Skin epidermis (tissue), 12 donors: ENCODE measurements around the gene GAR1.
"Not testable (repeated sequence)": the region's sequence is repeated elsewhere in the genome, so short reads cannot be mapped to it uniquely, and the experiment has no call there.

Source experiments
- H3K27ac ChIP-seq, 21 experiments: fragments of 200-600 bp; sonication (generic) in 11 of 21; one replicate each; pipeline ENCODE4 v1.5.0; 2020; ENCODE audit warnings: mild to moderate bottlenecking in 3 of 21, inconsistent platforms in 2 of 21, moderate library complexity in 2 of 21
- H3K4me3 ChIP-seq, 7 experiments: fragments of 200-600 bp; sonication (generic) in 2 of 7; one replicate each; pipeline ENCODE4 v1.5.0; 2020; ENCODE audit warnings: inconsistent platforms in 2 of 7, mild to moderate bottlenecking in 2 of 7, moderate library complexity in 1 of 7

Gene GAR1

GRCh38 chr4:109833756-109834155 is 18.2 kb downstream of the GAR1 start:
- H3K4me3 ChIP-seq, result no peak overlapping the region
- H3K27ac ChIP-seq, result no peak overlapping the region

DNA sequence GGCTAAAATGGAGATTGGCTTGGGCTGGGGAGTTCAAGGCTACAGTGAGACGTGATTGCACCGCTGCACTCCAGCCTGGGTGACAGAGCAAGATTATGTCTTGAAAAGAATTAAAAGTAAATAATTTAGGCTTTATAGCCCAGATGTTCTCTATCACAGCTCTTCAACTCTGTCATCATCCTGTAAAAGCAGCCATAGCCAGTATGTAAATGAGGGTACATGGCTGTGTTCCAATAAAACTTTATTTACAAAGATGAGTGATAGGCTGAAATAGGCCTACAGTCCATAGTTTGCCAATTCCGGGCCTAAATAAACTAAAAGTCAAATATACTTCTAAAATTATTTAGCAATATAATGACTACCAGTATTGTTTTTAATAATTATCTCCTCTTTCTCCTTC is 21.4 kb downstream of the GAR1 start:
- no peak overlapping the region for H3K4me3 ChIP-seq
- no peak overlapping the region for H3K27ac ChIP-seq

DNA sequence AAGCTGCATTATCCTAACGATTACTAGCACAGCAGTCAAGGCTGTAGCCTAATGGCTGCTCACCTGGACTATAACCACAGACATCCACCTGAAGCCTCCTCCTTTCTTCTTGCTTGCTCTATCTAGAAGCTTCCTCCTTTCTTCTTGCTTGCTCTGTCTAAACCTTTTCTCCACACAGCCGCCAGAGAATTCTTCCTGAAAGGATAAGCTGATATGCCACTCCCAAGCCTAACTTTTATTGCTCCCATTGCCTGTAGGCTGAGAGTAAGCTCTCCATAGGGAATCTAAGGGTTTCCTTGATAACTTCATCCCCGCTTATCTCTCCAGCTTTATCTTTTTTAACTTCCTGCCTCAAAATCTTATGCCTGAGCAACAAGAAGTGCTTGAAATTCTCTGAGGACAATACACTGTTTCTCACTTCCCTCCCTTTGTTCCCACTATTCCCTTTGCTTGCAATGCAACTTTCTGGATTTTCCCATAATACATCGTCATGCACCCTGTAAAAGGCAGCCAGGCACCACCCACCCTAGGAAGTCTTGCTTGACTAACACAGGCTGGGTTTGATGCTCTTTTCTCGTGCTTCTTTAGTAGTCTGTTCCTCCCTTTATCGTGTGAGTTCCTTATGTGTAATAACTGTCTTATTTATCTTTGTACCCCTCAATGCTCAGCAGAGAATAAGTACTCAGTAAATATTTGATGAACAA is 31.0 kb downstream of the GAR1 start:
- H3K4me3 ChIP-seq, result no peak overlapping the region

DNA sequence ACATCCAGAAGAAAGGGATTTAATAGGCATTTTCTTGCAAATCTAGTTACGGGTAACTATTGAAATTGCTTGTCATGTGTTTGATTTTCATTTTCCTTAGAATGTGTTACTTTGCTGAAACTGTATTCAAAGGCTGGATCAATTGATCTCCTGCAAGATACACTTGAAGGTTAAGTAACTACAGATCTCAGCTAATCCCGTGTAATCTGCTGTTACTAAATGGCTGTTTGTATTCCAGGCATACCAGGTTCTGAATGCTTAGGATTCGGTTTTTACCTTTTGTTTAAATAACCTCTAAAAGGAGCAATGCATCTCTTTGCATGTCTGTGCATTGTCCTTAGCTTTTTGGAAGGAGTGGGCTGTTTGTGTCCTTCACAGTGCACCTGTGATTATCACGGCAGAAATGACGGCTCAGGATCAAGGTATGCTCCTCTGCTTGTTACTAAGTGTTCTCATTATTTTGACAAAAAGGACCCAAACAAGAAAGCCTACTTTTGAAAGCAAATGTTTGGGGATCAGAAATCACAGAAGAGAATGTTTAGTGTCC is 32.4 kb downstream of the GAR1 start, which contains the start of gene LRIT3:
Gene LRIT3 (plus strand): TSS at position 212 of the 547 bp plus-strand sequence. CDS start 95 bp downstream, at position 307.
- Histone ChIP-seq H3K27ac (no peak within 1 kb of the TSS), H3K4me3 (no peak within 1 kb of the TSS)

More for the DNA sequence above, 31.0 kb downstream of the GAR1 start:
- no peak overlapping the region for H3K27ac ChIP-seq

- Histone ChIP-seq H3K27ac (no peak overlapping the region), H3K4me3 (no peak overlapping the region)
These were observed 32.9 kb downstream of the GAR1 start for GRCh38 chr4:109848501-109848900.

- Histone ChIP-seq H3K4me3 (no peak overlapping the region), H3K27ac (no peak overlapping the region)
These were observed 35.0 kb downstream of the GAR1 start for GRCh38 chr4:109850601-109851000.

DNA sequence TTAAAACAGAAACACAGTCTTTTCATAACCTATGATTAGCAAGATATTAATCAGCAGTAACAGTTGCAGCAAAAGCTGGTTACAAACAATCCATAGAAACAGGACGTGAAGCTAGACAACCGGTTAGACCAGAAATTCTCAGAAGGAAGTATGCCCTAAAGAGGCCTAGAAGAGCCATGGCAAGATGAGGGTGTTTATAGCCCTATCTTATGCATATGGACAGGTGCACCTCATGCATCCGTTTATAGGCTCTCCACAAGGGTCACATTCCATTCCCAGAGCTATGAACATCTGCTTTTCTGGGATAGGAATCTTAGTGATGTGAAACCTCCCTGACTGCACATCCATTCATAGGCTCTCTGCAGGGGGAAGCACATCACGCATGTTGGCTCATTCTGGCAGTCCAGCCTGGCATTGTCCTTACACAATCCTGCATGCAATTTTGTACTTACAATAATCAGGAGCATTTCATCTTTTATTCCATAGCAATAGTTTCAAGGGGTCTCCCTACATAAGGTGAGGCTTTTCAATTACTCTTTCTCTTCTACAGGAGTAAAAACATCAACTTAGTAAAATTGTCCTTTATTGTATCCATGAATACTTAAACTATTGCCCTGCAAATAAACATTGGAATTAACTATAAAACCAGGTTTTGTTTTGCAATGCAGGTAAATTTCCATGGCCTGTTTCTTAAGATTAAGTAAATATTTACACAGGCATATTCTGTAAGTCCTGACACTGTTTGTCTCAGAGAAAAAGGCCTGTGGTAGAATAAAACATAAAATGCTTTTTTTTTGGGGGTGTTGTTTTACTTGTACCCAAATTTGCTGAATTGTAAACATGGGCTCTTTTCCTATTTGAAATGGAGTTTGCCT is 44.1 kb downstream of the GAR1 start:
- H3K27ac ChIP-seq, result not testable (repeated sequence)

DNA sequence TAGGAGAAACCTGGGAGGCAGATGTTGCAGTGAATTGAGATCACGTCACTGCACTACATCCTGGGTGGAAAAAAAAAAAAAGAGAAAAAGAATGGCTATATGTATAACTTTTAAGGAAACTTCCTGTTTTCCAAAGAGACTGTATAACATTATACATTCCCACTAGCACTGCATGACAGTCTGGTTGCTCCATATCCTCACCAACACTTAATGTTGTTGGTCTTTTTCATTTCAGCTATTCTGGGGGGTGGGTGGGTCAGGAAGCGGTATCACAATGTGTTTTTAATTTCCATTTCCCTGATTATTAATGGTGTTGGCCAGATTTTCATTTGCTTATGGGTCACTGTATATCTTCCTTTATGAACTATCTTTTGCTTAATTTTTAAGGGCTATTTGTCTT is 45.7 kb downstream of the GAR1 start:
- no peak overlapping the region for H3K4me3 ChIP-seq
- H3K27ac ChIP-seq, result no peak overlapping the region

More for the DNA sequence above, 44.1 kb downstream of the GAR1 start:
- not testable (repeated sequence) for H3K4me3 ChIP-seq

- H3K4me3 ChIP-seq, result no peak overlapping the region
- no peak overlapping the region for H3K27ac ChIP-seq
These were observed 46.5 kb downstream of the GAR1 start for GRCh38 chr4:109861916-109862511.

DNA sequence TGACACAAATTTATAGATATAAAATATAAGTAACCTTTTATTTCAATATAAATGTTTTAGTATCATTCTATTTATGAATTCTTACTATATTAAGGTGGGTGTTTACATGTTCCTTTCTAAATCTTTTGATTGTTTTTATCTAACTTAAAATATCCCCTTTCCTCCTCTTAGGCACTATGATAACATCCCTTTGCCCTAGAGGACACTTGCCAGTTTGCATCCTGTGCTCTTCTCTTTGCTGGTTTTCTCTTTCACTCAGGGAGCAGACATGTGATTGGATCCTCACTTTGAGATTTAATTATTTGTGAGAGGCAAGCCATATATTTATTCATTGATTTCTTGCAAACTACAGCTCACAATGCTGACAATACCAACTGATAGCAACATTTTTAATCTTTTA is 48.6 kb downstream of the GAR1 start:
- H3K27ac ChIP-seq, result no peak overlapping the region
- H3K4me3 ChIP-seq, result no peak overlapping the region

DNA sequence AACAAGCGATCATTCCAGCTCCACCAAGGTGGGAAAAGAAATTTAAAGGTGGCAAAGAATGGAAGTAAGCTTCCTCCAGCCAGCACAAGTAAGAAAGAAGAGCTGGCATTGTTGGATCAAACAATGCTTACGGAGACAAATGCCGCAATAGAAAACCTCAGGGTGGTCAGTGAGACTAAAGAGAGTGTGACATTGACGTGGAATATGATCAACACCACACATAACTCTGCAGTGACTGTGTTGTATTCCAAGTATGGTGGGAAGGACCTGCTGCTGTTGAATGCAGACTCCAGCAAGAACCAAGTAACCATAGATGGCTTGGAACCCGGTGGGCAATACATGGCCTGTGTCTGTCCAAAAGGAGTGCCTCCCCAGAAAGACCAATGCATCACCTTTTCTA is 54.5 kb downstream of the GAR1 start:
- no peak overlapping the region for H3K4me3 ChIP-seq
- no peak overlapping the region for H3K27ac ChIP-seq

DNA sequence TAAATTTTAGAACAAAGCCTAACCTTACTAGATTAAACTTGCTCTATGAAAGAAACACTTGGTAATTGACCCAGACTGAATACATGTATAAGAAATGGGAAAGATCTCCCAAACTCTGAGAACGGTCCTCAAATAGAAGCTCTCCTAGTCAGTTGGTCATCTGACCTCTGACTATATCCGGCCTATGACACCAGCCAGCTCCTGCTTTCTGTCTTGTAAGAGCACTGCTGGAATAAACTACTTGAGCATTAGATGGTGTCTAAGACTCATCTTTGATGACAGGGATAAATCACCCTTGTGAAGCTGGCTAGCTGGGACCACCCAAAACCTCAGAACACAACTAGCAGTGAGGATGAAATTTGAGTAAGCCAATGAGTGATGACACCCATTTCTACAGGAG is 56.5 kb downstream of the GAR1 start:
- Histone ChIP-seq H3K27ac (no peak overlapping the region), H3K4me3 (no peak overlapping the region)

DNA sequence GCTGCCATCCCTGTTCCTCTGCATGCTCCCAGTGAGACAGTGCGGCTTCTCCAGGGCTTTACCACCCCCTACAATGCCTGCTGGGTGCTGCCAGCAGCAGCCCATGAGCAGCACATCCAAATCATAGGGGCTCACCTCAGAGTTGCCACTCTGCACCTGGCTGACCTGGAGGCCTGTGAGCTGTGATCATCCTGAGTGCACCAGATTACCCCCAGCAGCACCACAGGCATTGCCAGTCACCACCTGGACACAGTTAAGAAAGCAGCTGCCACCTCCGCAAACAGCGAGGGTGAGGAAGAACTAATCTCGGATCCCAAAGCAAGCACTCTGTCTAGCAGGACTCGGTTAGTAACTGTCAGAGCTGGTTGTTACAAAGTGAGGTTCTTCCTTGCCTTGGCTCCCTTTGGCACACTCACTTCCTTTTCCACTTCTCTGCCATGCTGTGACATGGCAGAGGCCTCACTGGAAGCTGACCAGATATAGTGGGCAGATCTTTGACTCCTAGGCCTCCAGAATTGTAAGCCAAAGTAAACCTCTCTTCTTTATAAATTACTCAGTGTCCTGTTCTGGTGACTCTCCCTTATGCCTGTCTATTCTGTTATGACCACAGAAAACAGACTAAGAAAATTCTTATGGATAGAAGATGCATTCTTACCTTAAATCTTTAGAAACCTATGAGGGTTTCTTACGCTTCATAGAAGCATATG is 57.5 kb downstream of the GAR1 start:
- Histone ChIP-seq H3K4me3 (no peak overlapping the region), H3K27ac (no peak overlapping the region)

DNA sequence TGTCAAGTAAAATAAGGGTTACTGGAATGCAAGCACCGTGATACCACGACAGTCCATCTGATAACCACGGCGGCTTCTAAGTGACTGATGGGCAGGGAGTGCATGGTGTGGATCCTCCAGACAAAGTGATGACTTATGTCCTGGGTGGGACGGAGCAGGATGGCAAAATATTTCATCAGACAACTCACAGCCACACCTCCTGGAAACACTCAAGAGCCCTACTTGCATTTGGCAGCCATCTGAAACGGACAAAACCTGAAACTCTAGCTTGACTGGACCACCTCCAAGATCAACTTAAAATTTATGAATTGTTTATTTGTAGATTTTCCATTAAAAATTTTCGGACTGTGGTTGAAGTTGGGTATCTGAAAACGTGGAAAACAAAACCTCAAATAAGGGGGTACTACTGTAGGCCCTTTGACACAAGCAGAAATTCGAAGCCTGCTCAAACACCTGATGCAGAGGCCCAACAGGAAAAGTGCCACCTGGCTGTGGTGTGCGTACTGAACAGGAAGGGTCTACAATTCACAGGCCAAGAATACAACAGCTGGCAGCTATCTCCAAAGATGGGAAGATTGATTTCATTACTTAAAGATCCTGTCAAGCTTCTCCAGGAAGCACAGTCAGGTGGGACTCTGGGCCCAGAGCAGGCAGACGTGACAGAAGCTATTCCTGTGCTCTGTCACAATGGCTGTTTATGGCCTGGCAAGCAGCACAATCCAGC is 58.4 kb downstream of the GAR1 start:
- no peak overlapping the region for H3K27ac ChIP-seq
- no peak overlapping the region for H3K4me3 ChIP-seq
